Gastrocnemius medialis (tissue), 4 donors: ENCODE measurements around the gene ST7. TPM values are rescaled to one million over a fixed set of nuclear protein-coding genes. Genes with fewer than 3 reads are reported as not detected.
"Not testable (repeated sequence)": the region's sequence is repeated elsewhere in the genome, so short reads cannot be mapped to it uniquely, and the experiment has no call there.

Experiments
- ATAC-seq, 2 donors: fragments of 150-250 bp; one replicate each; pipeline ENCODE4 v1.9.1; 2016
- DNase-seq, 2 donors: peaks; one replicate each; pipeline ENCODE4 v3.0.0-alpha.2; 2019
- H3K27ac ChIP-seq, 4 donors: fragments of 200-600 bp; sonication (generic); 1 replicate in 1 of 4; 2 replicates in 3 of 4; pipeline ENCODE4 v1.5.1; 2016 to 2018; ENCODE audit warnings: mild to moderate bottlenecking in 2 of 4, moderate library complexity in 1 of 4
- H3K27me3 ChIP-seq, 3 donors: fragments of 200-600 bp; sonication (generic) in 2 of 3; 1 replicate in 1 of 3; 2 replicates in 2 of 3; pipeline versions ENCODE4 v1.5.1 to v1.6.0; 2016 to 2019; ENCODE audit warnings: mild to moderate bottlenecking in 1 of 3, moderate library complexity in 1 of 3
- H3K36me3 ChIP-seq, 2 donors: fragments of 200-600 bp; sonication (generic) in 1 of 2; one replicate each; pipeline ENCODE4 v1.5.1; 2017 to 2018
- H3K4me1 ChIP-seq, 2 donors: fragments of 200-600 bp; sonication (generic) in 1 of 2; one replicate each; pipeline ENCODE4 v1.5.1; 2016 to 2017; ENCODE audit warnings: mild to moderate bottlenecking in 2 of 2
- H3K4me3 ChIP-seq, 4 donors: fragments of 200-600 bp; sonication (generic) in 3 of 4; 1 replicate in 1 of 4; 2 replicates in 3 of 4; pipeline ENCODE4 v1.5.1; 2016 to 2019; ENCODE audit warnings: mild to moderate bottlenecking in 2 of 4
- H3K9me3 ChIP-seq, 3 donors: fragments of 200-600 bp; sonication (generic) in 2 of 3; 1 replicate in 1 of 3; 2 replicates in 2 of 3; pipeline ENCODE4 v1.5.1; 2016 to 2019
- CTCF ChIP-seq, 5 experiments: fragments of 450-650 bp in 3 of 5; fragments of 200-600 bp in 2 of 5; sonication (generic) in 2 of 5; IDR thresholded peaks in 4 of 5; conservative IDR thresholded peaks in 1 of 5; 1 replicate in 4 of 5; 2 replicates in 1 of 5; pipeline ENCODE4 v1.5.1; 2016 to 2019; ENCODE audit warnings: antibody characterized with exemption in 5 of 5, mild to moderate bottlenecking in 3 of 5, moderate library complexity in 3 of 5
- POLR2A ChIP-seq, 2 donors: fragments of 450-650 bp; IDR thresholded peaks; one replicate each; pipeline ENCODE4 v1.6.1; 2017; ENCODE audit warnings: antibody characterized with exemption in 2 of 2, mild to moderate bottlenecking in 2 of 2, moderate library complexity in 2 of 2
- in situ Hi-C, 4 donors: fragments of 200-750 bp; cut with MboI; loops; one replicate each; pipeline versions ENCODE4 v1.15.0 to v1.8.0; 2017; ENCODE audit warnings: low sequenced_read_pairs in 4 of 4
- intact Hi-C: fragments of 100-400 bp; cut with DNase I; formaldehyde crosslinking; loops from one replicate; pipeline ENCODE4 v1.15.1; 2023; ENCODE audit warnings: low total_unique reads
- total RNA-seq, 4 donors: library from RNA; depleted of rRNA; stranded (reverse); fragments of >200 nt; gene quantifications; one replicate each; pipeline versions ENCODE4 v1.1.0 to v1.2.3, GENCODE V29; 2016

The ST7 gene
- total RNA-seq, 4 donors from 2014 or later: 5.5 to 14.5 (median 11.9) TPM

GRCh38 chr7:116968631-116969030 lies 15.3 kb downstream of the ST7 start:
- DNase-seq (no peak), ATAC-seq (no peak)
- Histone ChIP-seq H3K27ac (no peak overlapping the region), H3K27me3 (no peaks in the 10 kb centered on the region), H3K36me3 (no peaks in the 10 kb centered on the region), H3K9me3 (no peaks in the 10 kb centered on the region), H3K4me1 (peaks cover 24 to 31% of the 10 kb centered on the region in 2 donors), H3K4me3 (no peak overlapping the region)
- in situ Hi-C loops: no loop called here
- no peak for TF ChIP-seq POLR2A (IDR thresholded peaks at IDR 0.05)
- no peak for TF ChIP-seq CTCF (IDR thresholded peaks at IDR 0.05 in 4 of 5, conservative IDR thresholded peaks at IDR 0.05 in 1 of 5)
- intact Hi-C loops: no loop called here

GRCh38 chr7:116969371-116969902 lies 16.1 kb downstream of the ST7 start:
- intact Hi-C loops: no loop called here
- Histone ChIP-seq H3K4me1 (peaks cover 20 to 31% of the 10 kb centered on the region in 2 donors), H3K27ac (no peak overlapping the region), H3K36me3 (no peaks in the 10 kb centered on the region), H3K27me3 (no peaks in the 10 kb centered on the region), H3K4me3 (no peak overlapping the region), H3K9me3 (no peaks in the 10 kb centered on the region)
- TF ChIP-seq POLR2A (IDR thresholded peaks at IDR 0.05) (no peak), CTCF (IDR thresholded peaks at IDR 0.05 in 4 of 5, conservative IDR thresholded peaks at IDR 0.05 in 1 of 5) (no peak)
- ATAC-seq (no peak), DNase-seq (no peak)
- in situ Hi-C loops: no loop called here

GRCh38 chr7:116970238-116970910 lies 17.1 kb downstream of the ST7 start:
- no peak for DNase-seq
- Histone ChIP-seq H3K27me3 (no peaks in the 10 kb centered on the region), H3K9me3 (no peaks in the 10 kb centered on the region), H3K27ac (no peak overlapping the region), H3K36me3 (no peaks in the 10 kb centered on the region), H3K4me1 (peaks cover 20 to 31% of the 10 kb centered on the region in 2 donors), H3K4me3 (no peak overlapping the region)
- intact Hi-C loops (no loop called here), in situ Hi-C loops (no loop called here)
- TF ChIP-seq POLR2A (IDR thresholded peaks at IDR 0.05) (no peak), CTCF (IDR thresholded peaks at IDR 0.05 in 4 of 5, conservative IDR thresholded peaks at IDR 0.05 in 1 of 5) (no peak)
- ATAC-seq: peak in 1 of 2 donors; percentile 56

- in situ Hi-C loops, ATAC-seq: not testable (repeated sequence)
Observed at GRCh38 chr7:116971153-116971552, 17.9 kb downstream of the ST7 start.

GRCh38 chr7:116971869-116972268 lies 18.6 kb downstream of the ST7 start:
- no peak for ATAC-seq
- in situ Hi-C loops (no loop called here), intact Hi-C loops (no loop called here)
- Histone ChIP-seq H3K27ac (no peak overlapping the region), H3K4me3 (no peak overlapping the region), H3K36me3 (no peaks in the 10 kb centered on the region), H3K27me3 (no peaks in the 10 kb centered on the region), H3K4me1 (peaks cover 20 to 25% of the 10 kb centered on the region in 2 donors), H3K9me3 (no peaks in the 10 kb centered on the region)
- TF ChIP-seq POLR2A (IDR thresholded peaks at IDR 0.05) (no peak), CTCF (IDR thresholded peaks at IDR 0.05 in 4 of 5, conservative IDR thresholded peaks at IDR 0.05 in 1 of 5) (no peak)
- DNase-seq: no peak

More at GRCh38 chr7:116971153-116971552, 17.9 kb downstream of the ST7 start:
- H3K27me3 ChIP-seq, H3K9me3 ChIP-seq, intact Hi-C loops, H3K36me3 ChIP-seq, H3K4me3 ChIP-seq, DNase-seq, H3K27ac ChIP-seq: not testable (repeated sequence)
- peaks cover 20 to 25% of the 10 kb centered on the region in 2 donors for H3K4me1 ChIP-seq

GRCh38 chr7:116975024-116975423 lies 21.7 kb downstream of the ST7 start:
- H3K9me3 ChIP-seq, H3K36me3 ChIP-seq, intact Hi-C loops, H3K27ac ChIP-seq, ATAC-seq, H3K4me3 ChIP-seq, in situ Hi-C loops, DNase-seq, H3K27me3 ChIP-seq: not testable (repeated sequence)
- peaks cover 11 to 17% of the 10 kb centered on the region in 2 donors for H3K4me1 ChIP-seq
